ENCODE results near the gene CHMP6. TPM values are rescaled to one million over a fixed set of nuclear protein-coding genes. Genes with fewer than 3 reads are reported as not detected.

Gene CHMP6
- total and polyA plus RNA-seq, 12 donors, result 17.5 to 30.6 (median 22.8) TPM

DNA sequence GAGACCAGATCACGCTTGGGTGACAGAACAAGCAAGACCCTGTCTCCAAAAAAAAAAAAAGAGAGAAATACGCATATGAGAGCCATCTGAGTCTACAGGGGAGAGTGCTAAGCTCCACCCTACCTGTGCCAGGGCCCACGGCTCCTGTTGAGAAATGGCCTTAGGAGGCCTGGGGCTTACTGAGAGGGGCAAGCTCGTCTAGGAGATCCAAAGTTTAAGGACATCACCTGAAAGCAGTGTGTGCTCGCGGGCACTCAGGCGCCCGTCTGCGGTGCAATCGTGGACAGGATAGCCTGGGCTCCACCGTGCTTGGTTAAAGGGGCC is 28.8 kb downstream of the CHMP6 start:
- ATAC-seq (peak in 1 of 8 donors; percentile 12), DNase-seq (no peak)
- Histone ChIP-seq H3K27ac (peak overlapping the region in 7 of 10 donors; percentile 10 to 76 (median 68)), H3K4me1 (peaks cover 8 to 40% (median 34%) of the 10 kb centered on the region in 9 donors), H3K4me3 (no peak overlapping the region), H3K36me3 (no peaks in the 10 kb centered on the region), H3K27me3 (peaks cover 0 to 5% (median 0%) of the 10 kb centered on the region in 7 donors), H3K9me3 (peaks cover 0 to 11% (median 0%) of the 10 kb centered on the region in 11 donors)
- 92 to 93% methylated on average over 11 of the region's 11 CpGs for WGBS, 2 donors
- intact Hi-C loops (cut with DNase I), result loop anchor here in 5 of 10 donors (5.0 to 10.0 kb wide), 4 partner anchors 77 to 224 kb away; no protein-coding TSS in a partner anchor
- TF ChIP-seq, protein P1, sequence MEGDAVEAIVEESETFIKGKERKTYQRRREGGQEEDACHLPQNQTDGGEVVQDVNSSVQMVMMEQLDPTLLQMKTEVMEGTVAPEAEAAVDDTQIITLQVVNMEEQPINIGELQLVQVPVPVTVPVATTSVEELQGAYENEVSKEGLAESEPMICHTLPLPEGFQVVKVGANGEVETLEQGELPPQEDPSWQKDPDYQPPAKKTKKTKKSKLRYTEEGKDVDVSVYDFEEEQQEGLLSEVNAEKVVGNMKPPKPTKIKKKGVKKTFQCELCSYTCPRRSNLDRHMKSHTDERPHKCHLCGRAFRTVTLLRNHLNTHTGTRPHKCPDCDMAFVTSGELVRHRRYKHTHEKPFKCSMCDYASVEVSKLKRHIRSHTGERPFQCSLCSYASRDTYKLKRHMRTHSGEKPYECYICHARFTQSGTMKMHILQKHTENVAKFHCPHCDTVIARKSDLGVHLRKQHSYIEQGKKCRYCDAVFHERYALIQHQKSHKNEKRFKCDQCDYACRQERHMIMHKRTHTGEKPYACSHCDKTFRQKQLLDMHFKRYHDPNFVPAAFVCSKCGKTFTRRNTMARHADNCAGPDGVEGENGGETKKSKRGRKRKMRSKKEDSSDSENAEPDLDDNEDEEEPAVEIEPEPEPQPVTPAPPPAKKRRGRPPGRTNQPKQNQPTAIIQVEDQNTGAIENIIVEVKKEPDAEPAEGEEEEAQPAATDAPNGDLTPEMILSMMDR (IDR thresholded peaks at IDR 0.05), result no peak

GRCh38 chr17:81020767-81021497 is 29.3 kb downstream of the CHMP6 start:
- Histone ChIP-seq H3K4me1 (peaks cover 8 to 40% (median 34%) of the 10 kb centered on the region in 9 donors), H3K27me3 (peaks cover 0 to 5% (median under 1%) of the 10 kb centered on the region in 7 donors), H3K4me3 (no peak overlapping the region), H3K36me3 (no peaks in the 10 kb centered on the region), H3K27ac (peak overlapping the region; percentile 10 to 76 (median 63)), H3K9me3 (peaks cover 0 to 11% (median 0%) of the 10 kb centered on the region in 11 donors)
- peak; percentile 35 to 93 (median 82) for ATAC-seq
- peak; percentile 63 to 74 for DNase-seq
- intact Hi-C loops (cut with DNase I), result loop anchor here in 5 of 10 donors (5.0 to 10.0 kb wide), 4 partner anchors 76 to 224 kb away; no protein-coding TSS in a partner anchor
- TF ChIP-seq, protein P1 (IDR thresholded peaks at IDR 0.05), result no peak
- WGBS, 2 donors, result 40 to 47% methylated on average over 24 of the region's 24 CpGs

DNA sequence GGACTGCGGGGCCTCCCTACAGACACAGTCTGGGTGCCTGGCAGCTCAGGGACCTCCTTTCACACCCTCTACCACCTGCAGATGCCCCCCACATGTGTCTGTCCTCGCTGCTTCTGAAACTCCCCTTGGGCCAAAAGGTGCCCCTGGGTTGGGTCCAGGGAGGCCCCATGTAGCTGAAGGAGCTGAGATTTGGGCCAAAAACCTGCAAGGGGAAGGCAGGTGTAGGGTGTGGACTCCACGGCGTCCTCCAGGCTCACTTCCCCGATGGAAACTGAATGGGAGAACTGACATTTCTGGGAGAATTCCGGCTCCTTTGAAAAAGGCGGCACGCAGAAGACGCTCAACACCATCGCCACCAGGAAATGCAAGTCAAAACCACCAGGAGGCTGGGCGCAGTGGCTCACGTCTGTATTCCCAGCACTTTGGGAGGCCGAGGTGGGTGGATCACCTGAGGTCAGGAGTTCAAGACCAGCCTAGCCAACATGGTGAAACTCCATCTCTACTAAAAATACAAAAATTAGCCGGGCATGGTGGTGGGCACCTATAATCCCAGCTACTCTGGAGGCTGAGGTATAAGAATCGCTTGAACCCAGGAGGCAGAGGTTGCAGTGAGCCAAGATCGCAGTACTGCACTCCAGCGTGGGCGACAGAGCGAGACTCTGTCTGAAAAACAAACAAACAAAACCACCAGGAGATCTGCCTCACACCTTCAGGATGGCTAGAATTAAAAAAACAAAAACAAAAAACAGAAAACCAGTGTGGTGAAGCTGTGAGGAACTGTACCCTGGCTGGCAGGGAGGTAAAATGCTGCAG is 30.1 kb downstream of the CHMP6 start:
- Histone ChIP-seq H3K36me3 (no peaks in the 10 kb centered on the region), H3K4me1 (peaks cover 8 to 46% (median 34%) of the 10 kb centered on the region in 9 donors), H3K27me3 (peaks cover 0 to 11% (median 9%) of the 10 kb centered on the region in 7 donors), H3K9me3 (peaks cover 0 to 5% (median 0%) of the 10 kb centered on the region in 11 donors), H3K4me3 (no peak overlapping the region), H3K27ac (peak overlapping the region in 8 of 10 donors; percentile 35 to 76 (median 69))
- WGBS, 2 donors, result 79% methylated on average over 19 of the region's 19 CpGs
- peak in 1 of 8 donors; percentile 1 for ATAC-seq
- DNase-seq, result no peak
- TF ChIP-seq, protein P1 (IDR thresholded peaks at IDR 0.05), result no peak
- intact Hi-C loops (cut with DNase I), result loop anchor here in 6 of 10 donors (2.0 to 10.0 kb wide), 6 partner anchors 75 to 223 kb away; no protein-coding TSS in a partner anchor

GRCh38 chr17:81022344-81022676 is 30.7 kb downstream of the CHMP6 start:
- ATAC-seq (no peak), DNase-seq (no peak)
- TF ChIP-seq, protein P1 (IDR thresholded peaks at IDR 0.05), result no peak
- peaks cover 8 to 48% (median 34%) of the 10 kb centered on the region in 9 donors for H3K4me1 ChIP-seq
- peaks cover 0 to 17% (median 12%) of the 10 kb centered on the region in 7 donors for H3K27me3 ChIP-seq
- no peak overlapping the region for H3K27ac ChIP-seq
- intact Hi-C loops (cut with DNase I), result loop anchor here in 6 of 10 donors (2.0 to 10.0 kb wide), 6 partner anchors 74 to 222 kb away; no protein-coding TSS in a partner anchor
- no peaks in the 10 kb centered on the region for H3K9me3 ChIP-seq
- H3K4me3 ChIP-seq, result no peak overlapping the region
- WGBS, 2 donors, result 76 to 86% methylated on average over 6 of the region's 6 CpGs
- H3K36me3 ChIP-seq, result no peaks in the 10 kb centered on the region
